NCI-H2196 (cell line): ENCODE measurements around the gene NCOA4.
"Not testable (repeated sequence)": the region's sequence is repeated elsewhere in the genome, so short reads cannot be mapped to it uniquely, and the experiment has no call there.

Source experiments
- DNase-seq: peaks from one replicate; lab custom pipeline; 2025; ENCODE audit not compliant: unreplicated experiment; lab: John Stamatoyannopoulos, UW

Gene NCOA4

DNA sequence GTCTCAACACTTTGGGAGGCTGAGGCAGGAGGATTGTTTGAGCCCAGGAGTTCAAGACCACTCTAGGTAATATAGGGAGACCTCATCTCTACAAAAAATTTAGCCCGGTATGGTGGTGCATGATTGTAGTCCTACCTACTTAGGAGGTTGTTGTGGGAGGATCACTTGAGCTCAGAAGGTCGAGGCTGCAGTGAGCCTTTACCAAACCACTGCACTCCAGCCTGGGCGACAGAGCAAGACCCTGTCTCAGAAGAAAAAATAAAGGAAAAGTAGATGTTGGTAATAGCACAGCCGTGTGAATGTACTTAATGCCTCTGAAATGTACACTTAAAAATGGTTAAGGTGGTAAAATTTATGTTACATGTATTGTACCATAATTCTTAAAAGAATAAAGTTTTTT, 32.9 kb downstream of the NCOA4 start:
- no peak for DNase-seq

- DNase-seq, result not testable (repeated sequence)
These were observed 44.8 kb downstream of the NCOA4 start for GRCh38 chr10:45985590-45985989.

GRCh38 chr10:45984473-45984872, 46.0 kb downstream of the NCOA4 start:
- not testable (repeated sequence) for DNase-seq

DNA sequence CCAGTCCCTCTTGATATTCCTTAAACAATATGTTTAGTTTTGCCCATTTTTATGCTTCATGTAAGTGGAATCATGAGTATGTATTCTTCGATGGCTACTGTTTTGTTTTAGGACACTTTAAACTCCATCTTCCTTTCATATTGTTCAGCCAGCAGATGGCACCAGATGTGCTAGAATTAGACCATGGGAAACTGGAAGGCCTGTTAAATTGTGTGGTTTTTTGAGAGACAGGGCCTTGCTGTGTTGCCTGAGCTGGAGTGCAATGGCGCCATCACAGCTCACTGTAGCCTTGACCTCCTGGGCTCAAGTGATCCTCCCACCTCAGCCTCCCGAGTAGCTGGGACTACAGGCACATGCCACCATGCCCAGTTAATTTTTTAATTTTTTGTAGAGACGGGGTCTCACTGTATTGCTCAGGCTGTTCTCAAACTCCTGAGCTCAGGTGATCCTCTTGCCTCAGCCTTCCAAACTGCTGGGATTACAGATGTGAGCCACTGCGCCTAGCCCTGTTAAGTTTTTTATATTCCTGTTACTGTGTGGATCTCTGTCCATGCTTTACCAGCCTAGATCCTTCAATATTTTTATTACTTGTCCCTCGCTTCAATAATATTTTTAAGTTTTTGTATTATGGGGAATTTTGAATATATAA, 46.8 kb downstream of the NCOA4 start:
- not testable (repeated sequence) for DNase-seq

DNA sequence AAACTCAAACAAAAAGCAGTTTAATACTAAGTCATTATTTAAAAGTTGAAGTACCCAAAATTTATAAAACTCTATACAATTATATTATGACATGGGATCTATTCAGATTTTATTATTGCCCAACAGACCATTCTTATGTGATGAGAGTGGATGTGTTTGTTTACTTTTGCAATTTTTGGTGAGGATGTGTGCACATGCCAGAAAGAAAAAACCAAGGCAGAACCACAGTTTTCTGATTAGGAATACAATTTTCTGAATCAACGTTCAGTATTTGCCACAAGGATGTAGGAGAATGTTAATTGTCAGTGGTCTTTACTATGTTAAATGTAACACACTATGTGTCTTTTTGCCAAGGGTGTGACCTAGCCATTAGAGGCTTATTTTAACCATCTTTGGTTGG, 49.1 kb downstream of the NCOA4 start:
- DNase-seq, result not testable (repeated sequence)

DNA sequence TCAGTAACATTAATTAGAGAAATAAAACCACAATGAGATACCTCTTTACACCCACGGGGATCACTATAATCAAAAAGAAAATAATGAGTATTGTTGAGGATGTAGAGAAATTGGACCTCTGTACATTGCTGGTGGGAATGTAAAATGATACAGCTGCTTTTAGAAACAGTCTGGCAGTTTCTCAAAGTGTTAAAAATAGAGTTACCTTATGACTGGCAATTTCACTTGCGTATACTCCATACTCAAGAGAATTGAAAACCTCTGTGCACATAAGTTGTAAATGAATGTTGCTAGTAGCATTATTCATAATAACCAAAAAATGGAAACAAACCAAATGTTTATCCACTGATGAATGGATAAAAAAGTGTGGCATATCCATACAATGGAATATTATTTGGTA, 51.9 kb downstream of the NCOA4 start:
- not testable (repeated sequence) for DNase-seq

- not testable (repeated sequence) for DNase-seq
These were observed 56.4 kb downstream of the NCOA4 start for GRCh38 chr10:45974041-45974440.

DNA sequence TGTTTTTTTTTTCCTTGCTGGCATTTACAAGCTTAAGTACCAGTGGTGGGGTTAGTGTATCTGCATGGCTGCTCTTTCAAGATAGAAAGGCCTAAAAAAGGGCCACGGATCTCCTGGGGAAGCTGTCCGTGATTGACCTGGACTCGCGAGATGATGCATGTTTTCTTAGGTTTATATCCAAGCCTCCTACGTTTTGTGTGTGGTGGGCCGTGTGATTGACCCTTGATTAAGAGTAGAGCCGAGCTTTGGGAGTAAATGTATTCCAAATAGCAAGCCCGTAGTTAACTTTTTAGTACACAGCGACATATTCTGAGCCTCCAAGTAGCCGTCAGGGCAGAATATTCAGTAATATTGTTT, 57.6 kb downstream of the NCOA4 start:
- not testable (repeated sequence) for DNase-seq

- DNase-seq, result peak; percentile 66
These were observed 58.2 kb downstream of the NCOA4 start, which contains the start of gene TIMM23 for GRCh38 chr10:45972106-45972812. TSS of gene TIMM23 (plus strand) at chr10:45972489. CDS start at chr10:45972625, 136 bp downstream.

DNA sequence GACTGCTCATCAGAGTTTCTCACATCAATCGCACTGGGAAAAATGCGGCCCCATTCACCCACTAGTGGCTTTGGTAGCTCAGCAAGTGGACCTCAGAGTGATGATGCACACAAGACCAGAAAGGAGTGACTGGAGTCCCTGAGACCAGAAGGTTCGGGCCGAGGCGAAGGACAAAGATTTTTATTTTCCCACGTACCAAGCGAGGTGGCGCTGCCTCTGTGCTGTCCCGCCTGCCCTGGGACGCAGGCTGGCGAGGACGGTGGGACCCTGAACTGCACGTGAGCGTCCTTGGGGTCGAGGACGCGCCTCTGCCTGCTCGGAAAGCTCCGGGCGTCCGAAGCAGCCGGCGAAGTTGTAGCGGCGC, 58.7 kb downstream of the NCOA4 start:
- DNase-seq, result not testable (repeated sequence)

GRCh38 chr10:45971019-45971418, 59.4 kb downstream of the NCOA4 start:
- DNase-seq, result not testable (repeated sequence)

- not testable (repeated sequence) for DNase-seq
These were observed 67.6 kb downstream of the NCOA4 start for GRCh38 chr10:45962686-45963452.

DNA sequence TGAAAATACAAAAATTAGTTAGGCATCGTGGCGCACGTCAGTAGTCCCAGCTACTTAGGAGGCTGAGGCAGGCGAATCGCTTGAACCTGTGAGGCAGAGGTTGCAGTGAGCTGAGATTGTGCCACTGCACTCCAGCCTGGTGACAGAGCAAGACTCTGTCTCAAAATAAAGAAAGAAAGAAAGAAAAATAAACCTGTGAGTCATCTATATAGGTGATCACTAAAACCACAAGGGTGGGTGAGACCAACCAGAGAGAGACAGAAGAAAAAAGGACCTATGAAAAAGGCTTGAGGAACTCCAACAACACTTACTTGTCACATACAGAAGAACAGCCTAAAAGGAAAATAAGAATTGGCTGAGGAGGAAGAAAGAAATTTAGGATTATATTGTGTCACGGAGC, 72.5 kb downstream of the NCOA4 start:
- not testable (repeated sequence) for DNase-seq

DNA sequence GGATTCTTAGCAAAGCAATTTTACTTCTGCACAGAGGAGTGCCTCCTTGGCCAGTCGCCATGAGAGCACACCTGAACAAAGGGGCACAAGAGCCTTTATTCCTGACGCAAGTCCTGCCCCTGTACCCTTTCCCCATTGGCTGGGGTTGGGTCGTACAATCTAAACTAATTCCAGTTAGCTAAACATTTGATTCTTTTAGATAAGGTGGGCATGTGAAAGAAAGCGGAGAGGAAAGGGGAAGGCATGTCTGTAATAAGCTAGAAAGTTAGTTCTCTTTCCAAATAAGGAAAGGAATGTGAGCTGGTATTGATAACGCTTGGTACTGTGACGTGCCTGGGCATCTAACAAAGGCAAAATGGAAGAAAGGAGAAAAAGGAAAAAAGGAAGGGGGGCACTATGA, 73.8 kb downstream of the NCOA4 start:
- DNase-seq, result not testable (repeated sequence)
